Fibroblast of peridontal ligament (primary cell): Measurements from ENCODE around the gene C1orf122.
"Not testable (repeated sequence)": the region's sequence is repeated elsewhere in the genome, so short reads cannot be mapped to it uniquely, and the experiment has no call there.

Source experiments
- DNase-seq: peaks from one replicate; pipeline ENCODE4 v3.0.0-alpha.2; 2010; ENCODE audit errors: extremely low read depth

Gene C1orf122

GRCh38 chr1:37807555-37808368, at the start of gene C1orf122, which contains the start of gene YRDC:
TSS of gene C1orf122 (plus strand) at chr1:37807790. CDS start at chr1:37808405, 615 bp downstream.
TSS of gene YRDC (minus strand) at chr1:37808208. CDS start at chr1:37808180, 28 bp downstream.
- peak; percentile 85 for DNase-seq

- no peak for DNase-seq
Measured at GRCh38 chr1:37759451-37759850, 48.1 kb upstream of the C1orf122 start.

- no peak for DNase-seq
Measured at GRCh38 chr1:37761416-37762095, 46.0 kb upstream of the C1orf122 start.

- no peak for DNase-seq
Measured at GRCh38 chr1:37762516-37762915, 45.1 kb upstream of the C1orf122 start.

GRCh38 chr1:37763791-37764413, 43.7 kb upstream of the C1orf122 start:
- DNase-seq = no peak

- DNase-seq = peak; percentile 23
Measured at GRCh38 chr1:37764414-37764825, 43.2 kb upstream of the C1orf122 start.

- no peak for DNase-seq
Measured at GRCh38 chr1:37764888-37765441, 42.6 kb upstream of the C1orf122 start, which contains the start of gene EPHA10. TSS of gene EPHA10 (minus strand) at chr1:37765120. CDS start at chr1:37765066, 54 bp downstream.

- no peak for DNase-seq
Measured at GRCh38 chr1:37765916-37766664, 41.5 kb upstream of the C1orf122 start.

GRCh38 chr1:37767488-37767887, 40.1 kb upstream of the C1orf122 start:
- DNase-seq = no peak

GRCh38 chr1:37771440-37771839, 36.1 kb upstream of the C1orf122 start:
- DNase-seq = not testable (repeated sequence)

- DNase-seq = no peak
Measured at GRCh38 chr1:37776946-37777516, 30.6 kb upstream of the C1orf122 start.

- DNase-seq = no peak
Measured at GRCh38 chr1:37778654-37779053, 28.9 kb upstream of the C1orf122 start.

GRCh38 chr1:37782491-37782890, 25.1 kb upstream of the C1orf122 start:
- DNase-seq = no peak

GRCh38 chr1:37792943-37793686, 14.5 kb upstream of the C1orf122 start:
- no peak for DNase-seq

- DNase-seq = peak; percentile 42
Measured at GRCh38 chr1:37793773-37794371, 13.7 kb upstream of the C1orf122 start, which contains the start of gene MANEAL. TSS of gene MANEAL (plus strand) at chr1:37793847. CDS start at chr1:37794183, 336 bp downstream.

- DNase-seq = no peak
Measured at GRCh38 chr1:37794372-37795339, 12.9 kb upstream of the C1orf122 start.

GRCh38 chr1:37795340-37796125, 12.1 kb upstream of the C1orf122 start:
- DNase-seq = no peak
